H7 (cell line): Measurements from ENCODE around the gene JAKMIP1. TPM values are rescaled to one million over a fixed set of nuclear protein-coding genes. Genes with fewer than 3 reads are reported as not detected.
"Not testable (repeated sequence)": the region's sequence is repeated elsewhere in the genome, so short reads cannot be mapped to it uniquely, and the experiment has no call there.

ENCODE experiments used
- DNase-seq: peaks from one replicate; pipeline ENCODE4 v3.0.0; 2012
- H3K27me3 ChIP-seq: 2 replicates; pipeline ENCODE4 v1.6.0; 2011; ENCODE audit warnings: mild to moderate bottlenecking, low read length; ENCODE audit not compliant: control insufficient read depth, insufficient read depth
- H3K36me3 ChIP-seq: replicated peaks from 2 replicates; pipeline ENCODE4 v1.5.1; 2011; ENCODE audit warnings: low read length; ENCODE audit not compliant: control insufficient read depth, insufficient read depth
- H3K4me3 ChIP-seq: 2 replicates; pipeline ENCODE4 v1.5.1; 2011; ENCODE audit warnings: low read depth, mild to moderate bottlenecking, control low read depth, low read length, moderate library complexity; ENCODE audit not compliant: insufficient read depth
- total RNA-seq: library from RNA; depleted of rRNA; stranded (reverse); fragments of >200 nt; shearing (Covaris generic); gene quantifications from 2 replicates; pipeline ENCODE4 v1.2.3, GENCODE V29; 2014

JAKMIP1 gene
- total RNA-seq, 1 experiment from 2014 or later: 10.3 TPM

- peak; percentile 98 for DNase-seq
- Histone ChIP-seq H3K4me3 (peak overlapping the region; percentile 48), H3K36me3 (no peaks in the 10 kb centered on the region), H3K27me3 (peaks cover 10% of the 10 kb centered on the region)
These were observed 21.8 kb upstream of the JAKMIP1 start for GRCh38 chr4:6221851-6222760.

- H3K27me3 ChIP-seq: peaks cover 10% of the 10 kb centered on the region
- H3K4me3 ChIP-seq: peak overlapping the region; percentile 48
- peak; percentile 58 for DNase-seq
- no peaks in the 10 kb centered on the region for H3K36me3 ChIP-seq
These were observed 21.0 kb upstream of the JAKMIP1 start for GRCh38 chr4:6221301-6221850.

GRCh38 chr4:6217716-6218381 is 17.5 kb upstream of the JAKMIP1 start:
- no peak for DNase-seq
- H3K36me3 ChIP-seq: no peaks in the 10 kb centered on the region
- peaks cover 9% of the 10 kb centered on the region for H3K27me3 ChIP-seq
- no peak overlapping the region for H3K4me3 ChIP-seq

GRCh38 chr4:6216588-6216987 is 16.2 kb upstream of the JAKMIP1 start:
- no peak for DNase-seq
- no peaks in the 10 kb centered on the region for H3K36me3 ChIP-seq
- H3K4me3 ChIP-seq: no peak overlapping the region
- peaks cover 3% of the 10 kb centered on the region; the same call in 1 of the 2 replicates for H3K27me3 ChIP-seq

- no peak overlapping the region for H3K4me3 ChIP-seq
- H3K27me3 ChIP-seq: no peaks in the 10 kb centered on the region
- no peak for DNase-seq
- no peaks in the 10 kb centered on the region for H3K36me3 ChIP-seq
These were observed 9.6 kb upstream of the JAKMIP1 start for GRCh38 chr4:6209921-6210320.

DNA sequence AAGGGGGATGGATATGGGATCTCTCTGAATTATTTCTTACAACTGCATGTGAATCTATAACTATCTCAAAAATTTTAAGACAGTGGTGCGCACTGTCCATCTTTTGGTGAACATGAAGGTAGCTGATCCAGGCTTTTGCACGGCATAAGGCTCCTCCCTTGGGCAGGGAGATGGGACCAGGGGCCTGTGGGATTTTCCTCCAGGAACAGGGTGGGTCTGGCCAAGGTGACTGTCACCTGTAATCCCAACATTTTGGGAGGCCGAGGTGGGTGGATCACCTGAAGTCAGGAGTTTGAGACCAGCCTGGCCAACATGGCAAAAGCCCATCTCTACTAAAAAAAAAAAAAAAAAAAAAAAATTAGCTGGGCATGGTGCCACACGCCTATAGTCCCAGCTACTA is 8.9 kb upstream of the JAKMIP1 start:
- not testable (repeated sequence) for DNase-seq, H3K27me3 ChIP-seq, H3K4me3 ChIP-seq, H3K36me3 ChIP-seq

- Histone ChIP-seq H3K4me3 (no peak overlapping the region), H3K27me3 (no peaks in the 10 kb centered on the region), H3K36me3 (no peaks in the 10 kb centered on the region)
- no peak for DNase-seq
These were observed 8.1 kb upstream of the JAKMIP1 start for GRCh38 chr4:6208416-6208815.

GRCh38 chr4:6207602-6208001 is 7.3 kb upstream of the JAKMIP1 start:
- Histone ChIP-seq H3K4me3 (no peak overlapping the region), H3K27me3 (no peaks in the 10 kb centered on the region), H3K36me3 (no peaks in the 10 kb centered on the region)
- no peak for DNase-seq

GRCh38 chr4:6206771-6207290 is 6.5 kb upstream of the JAKMIP1 start:
- no peak for DNase-seq
- Histone ChIP-seq H3K27me3 (peaks cover 2% of the 10 kb centered on the region), H3K4me3 (no peak overlapping the region)

DNA sequence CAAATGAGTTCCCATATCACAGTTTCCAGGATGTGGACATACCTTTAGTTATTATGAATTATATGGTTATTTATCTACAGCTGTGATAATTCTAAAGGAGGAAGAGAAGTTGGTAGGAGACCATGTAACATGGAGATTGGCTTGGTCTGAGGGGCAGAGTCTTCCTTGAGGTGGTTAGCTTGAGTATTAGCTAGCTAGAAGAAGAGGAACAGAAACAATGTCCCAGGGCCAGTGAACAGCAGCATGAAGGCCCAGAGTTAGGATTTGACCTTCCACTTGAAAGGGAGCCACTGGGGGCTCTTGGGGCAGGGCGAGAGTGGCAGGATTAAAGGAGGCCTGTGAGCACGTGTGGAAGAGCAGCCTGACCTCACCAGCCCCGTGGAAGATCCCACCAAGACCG is 5.6 kb upstream of the JAKMIP1 start:
- Histone ChIP-seq H3K27me3 (peaks cover 9% of the 10 kb centered on the region), H3K4me3 (no peak overlapping the region), H3K36me3 (no peaks in the 10 kb centered on the region)
- no peak for DNase-seq

More at GRCh38 chr4:6206771-6207290, 6.5 kb upstream of the JAKMIP1 start:
- no peaks in the 10 kb centered on the region for H3K36me3 ChIP-seq

- DNase-seq: no peak
- Histone ChIP-seq H3K36me3 (no peaks in the 10 kb centered on the region), H3K27me3 (peaks cover 11% of the 10 kb centered on the region), H3K4me3 (no peak overlapping the region)
These were observed 5.2 kb upstream of the JAKMIP1 start for GRCh38 chr4:6205567-6205931.

DNA sequence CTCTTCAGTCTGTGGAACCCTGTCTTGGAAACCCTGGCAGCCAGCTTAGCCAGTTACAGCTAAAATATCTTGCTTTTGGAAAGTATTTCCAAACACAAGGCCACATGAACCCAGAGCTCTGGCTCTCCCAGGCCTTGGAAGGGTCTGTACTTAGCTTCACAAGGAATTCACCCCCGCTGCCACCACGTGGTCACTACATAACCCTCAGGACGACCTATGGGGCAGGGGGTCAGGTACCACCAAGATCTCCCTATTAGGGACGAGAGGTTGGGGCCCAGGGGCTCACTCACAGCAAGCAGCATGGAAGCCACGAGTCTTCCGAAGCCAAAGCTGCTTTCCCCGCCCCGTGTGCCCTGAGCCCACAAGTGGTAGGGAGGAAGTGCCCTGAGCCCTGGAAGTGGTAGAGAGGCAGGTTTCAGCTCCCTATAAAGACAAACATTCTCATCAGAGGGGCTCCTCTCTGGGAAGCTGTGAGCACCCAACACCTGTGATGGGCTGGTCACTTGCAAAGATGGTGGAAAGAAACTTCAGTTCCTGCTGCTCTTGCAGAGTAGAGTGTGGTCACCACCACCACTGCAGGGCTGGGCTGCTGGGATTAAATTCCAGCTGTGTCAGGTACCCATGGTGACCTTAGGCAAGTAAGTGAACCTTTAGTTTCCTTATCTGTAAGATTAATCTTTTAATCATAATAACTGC is 4.7 kb upstream of the JAKMIP1 start:
- no peak for DNase-seq
- Histone ChIP-seq H3K36me3 (no peaks in the 10 kb centered on the region), H3K4me3 (no peak overlapping the region), H3K27me3 (peaks cover 11% of the 10 kb centered on the region)

DNA sequence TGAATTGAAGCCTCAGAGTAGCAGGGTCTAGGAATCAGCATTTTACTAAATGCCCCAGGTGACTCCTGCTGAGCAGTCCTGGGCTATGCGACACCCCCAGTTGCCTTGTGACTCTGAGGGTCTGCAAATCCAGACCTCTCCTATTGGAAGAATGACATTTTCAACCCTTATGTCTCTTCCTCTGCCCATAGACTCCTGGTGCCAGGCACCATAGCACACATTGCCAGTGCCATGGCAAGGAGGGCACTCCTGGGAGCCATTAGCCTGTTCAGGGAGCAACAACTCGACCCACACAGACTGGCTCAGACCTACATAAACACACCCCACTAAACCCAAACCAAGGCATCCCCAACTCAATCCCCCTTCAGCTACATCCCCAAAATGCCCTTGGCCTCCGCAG is 3.7 kb upstream of the JAKMIP1 start:
- H3K27me3 ChIP-seq: peaks cover 16% of the 10 kb centered on the region
- no peak overlapping the region for H3K4me3 ChIP-seq
- no peaks in the 10 kb centered on the region for H3K36me3 ChIP-seq
- DNase-seq: no peak

- DNase-seq: peak; percentile 55
- Histone ChIP-seq H3K4me3 (no peak overlapping the region), H3K27me3 (peaks cover 26% of the 10 kb centered on the region)
These were observed 1.3 kb upstream of the JAKMIP1 start for GRCh38 chr4:6201580-6202091.

More at GRCh38 chr4:6201580-6202091, 1.3 kb upstream of the JAKMIP1 start:
- no peaks in the 10 kb centered on the region for H3K36me3 ChIP-seq
